Stomach (tissue), 4 donors: ENCODE measurements around the gene DHPS.

Source experiments
- CTCF ChIP-seq, 7 experiments: fragments of 450-650 bp in 4 of 7; fragments of 200-600 bp in 3 of 7; sonication (generic) in 3 of 7; IDR thresholded peaks; one replicate each; pipeline ENCODE4 v1.5.1; 2016 to 2019; ENCODE audit warnings: antibody characterized with exemption in 7 of 7, control low read depth in 2 of 7, mild to moderate bottlenecking in 1 of 7
- POLR2AphosphoS5 ChIP-seq, 3 donors: sonication (generic); formaldehyde crosslinking; IDR thresholded peaks; one replicate each; pipeline ENCODE4 v1.6.1; 2016; ENCODE audit warnings: antibody characterized with exemption in 3 of 3

GRCh38 chr19:12731337-12731736, 49.7 kb upstream of the DHPS start:
- TF ChIP-seq CTCF (IDR thresholded peaks at IDR 0.05) (no peak), POLR2AphosphoS5 (IDR thresholded peaks at IDR 0.05) (no peak)
